GM12891 (cell line): ENCODE results near the gene GABBR2.

Experiments
- POLR2A ChIP-seq: IDR thresholded peaks from 2 replicates; pipeline ENCODE4 v1.6.1; 2011; ENCODE audit warnings: low read depth, low read length, control low read depth
- POLR2AphosphoS5 ChIP-seq: IDR thresholded peaks from 2 replicates; pipeline ENCODE4 v1.6.1; 2011; ENCODE audit warnings: low read depth, low read length, control low read depth

DNA sequence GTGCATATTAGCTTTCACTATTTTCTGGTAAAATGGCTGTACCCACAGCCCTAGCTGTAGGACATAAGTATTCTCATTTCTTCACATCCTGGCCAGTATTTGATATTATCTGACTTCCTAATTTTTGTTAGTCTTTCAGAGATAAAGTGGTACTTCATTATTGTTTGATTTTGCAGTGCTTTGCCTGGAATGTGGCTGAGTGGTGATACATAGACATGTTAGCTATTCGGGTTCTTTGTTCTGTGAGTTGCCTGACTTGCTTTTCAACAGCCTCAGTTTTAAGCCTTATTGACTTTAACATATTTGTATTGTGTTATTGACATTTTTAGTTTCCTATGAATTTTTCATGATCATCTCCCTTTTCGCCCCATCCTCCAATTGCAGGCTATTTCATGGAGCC, 161.1 kb downstream of the GABBR2 start:
- TF ChIP-seq POLR2AphosphoS5 (no peak), POLR2A (no peak)
